ENCODE results near the gene CWF19L1. TPM values are rescaled to one million over a fixed set of nuclear protein-coding genes. Genes with fewer than 3 reads are reported as not detected.

The CWF19L1 gene
- total and polyA plus RNA-seq, 3 donors from 2014 or later: 27.0 to 34.8 (median 32.9) TPM

DNA sequence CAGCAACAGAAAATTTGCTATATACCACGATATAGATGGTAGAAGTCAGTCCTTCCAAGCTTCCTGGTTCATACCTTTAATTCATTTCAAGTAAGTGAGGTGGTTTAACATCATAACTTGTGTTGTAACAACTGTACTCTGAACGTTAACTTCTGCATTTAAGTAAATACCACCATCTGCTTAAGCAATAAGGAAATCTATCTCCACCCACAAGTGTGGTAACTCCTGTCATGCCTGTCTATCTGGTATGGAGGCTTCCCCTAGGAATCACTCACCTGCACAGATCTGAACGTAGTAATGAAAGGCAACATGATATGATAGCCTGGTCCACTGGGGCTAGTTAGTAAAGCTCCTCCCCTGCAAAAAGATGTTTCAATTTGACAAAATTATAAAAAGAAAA, 84.0 kb downstream of the CWF19L1 start:
- intact Hi-C loops (cut with DNase I; ENCODE audit: low total_unique reads): no loop called here
- H3K27ac ChIP-seq: no peak overlapping the region
- TF ChIP-seq, protein P1, sequence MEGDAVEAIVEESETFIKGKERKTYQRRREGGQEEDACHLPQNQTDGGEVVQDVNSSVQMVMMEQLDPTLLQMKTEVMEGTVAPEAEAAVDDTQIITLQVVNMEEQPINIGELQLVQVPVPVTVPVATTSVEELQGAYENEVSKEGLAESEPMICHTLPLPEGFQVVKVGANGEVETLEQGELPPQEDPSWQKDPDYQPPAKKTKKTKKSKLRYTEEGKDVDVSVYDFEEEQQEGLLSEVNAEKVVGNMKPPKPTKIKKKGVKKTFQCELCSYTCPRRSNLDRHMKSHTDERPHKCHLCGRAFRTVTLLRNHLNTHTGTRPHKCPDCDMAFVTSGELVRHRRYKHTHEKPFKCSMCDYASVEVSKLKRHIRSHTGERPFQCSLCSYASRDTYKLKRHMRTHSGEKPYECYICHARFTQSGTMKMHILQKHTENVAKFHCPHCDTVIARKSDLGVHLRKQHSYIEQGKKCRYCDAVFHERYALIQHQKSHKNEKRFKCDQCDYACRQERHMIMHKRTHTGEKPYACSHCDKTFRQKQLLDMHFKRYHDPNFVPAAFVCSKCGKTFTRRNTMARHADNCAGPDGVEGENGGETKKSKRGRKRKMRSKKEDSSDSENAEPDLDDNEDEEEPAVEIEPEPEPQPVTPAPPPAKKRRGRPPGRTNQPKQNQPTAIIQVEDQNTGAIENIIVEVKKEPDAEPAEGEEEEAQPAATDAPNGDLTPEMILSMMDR (IDR thresholded peaks at IDR 0.05): no peak
- TF ChIP-seq POLR2A (IDR thresholded peaks at IDR 0.05): no peak
- DNase-seq: no peak
- peaks cover 13% of the 10 kb centered on the region for H3K4me1 ChIP-seq
- H3K36me3 ChIP-seq (ENCODE audit: low read depth, missing control alignments): no peaks in the 10 kb centered on the region
- H3K27me3 ChIP-seq: no peaks in the 10 kb centered on the region
- WGBS, 2 donors: 50 to 75% methylated on average over 3 of the region's 3 CpGs
- H3K9me3 ChIP-seq: no peaks in the 10 kb centered on the region
- no peak overlapping the region for H3K4me3 ChIP-seq

DNA sequence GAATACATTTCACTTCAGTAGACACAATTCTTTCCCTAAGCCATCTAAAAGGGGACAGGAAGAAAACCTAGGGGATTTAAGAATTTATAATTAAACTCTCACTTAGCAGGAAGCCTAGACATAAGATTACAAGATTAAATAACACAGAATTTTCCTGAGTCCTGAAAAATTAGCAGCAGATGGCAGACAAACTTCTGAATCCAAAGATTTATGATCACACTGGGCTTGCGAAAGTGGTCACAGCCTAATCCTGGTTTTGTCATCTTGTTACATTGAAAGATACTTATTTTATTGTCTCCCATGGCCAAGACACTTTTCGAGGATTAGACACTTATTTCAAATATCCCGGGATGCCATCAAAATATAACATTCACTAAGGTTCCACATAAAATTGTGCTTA, 84.5 kb downstream of the CWF19L1 start:
- no peaks in the 10 kb centered on the region for H3K27me3 ChIP-seq
- peaks cover 13% of the 10 kb centered on the region for H3K4me1 ChIP-seq
- DNase-seq: no peak
- no peaks in the 10 kb centered on the region for H3K9me3 ChIP-seq
- H3K4me3 ChIP-seq: no peak overlapping the region
- 64 to 74% methylated on average over 3 of the region's 3 CpGs for whole genome bisulfite sequencing, 2 donors
- TF ChIP-seq POLR2A (IDR thresholded peaks at IDR 0.05): no peak
- TF ChIP-seq, protein P1 (IDR thresholded peaks at IDR 0.05): no peak
- no peak overlapping the region for H3K27ac ChIP-seq
- no peaks in the 10 kb centered on the region for H3K36me3 ChIP-seq (ENCODE audit: low read depth, missing control alignments)
- intact Hi-C loops (cut with DNase I; ENCODE audit: low total_unique reads): no loop called here

Small RNAs within 50 kb of the gene (small RNA-seq; reads per million reads assigned to genes)
- gene RNU6-422P: 0 reads per million in 2 donors
- gene SNORA12: 49.3 to 66.0 reads per million in 2 donors

Other genes with a start within 250 kb of the CWF19L1 start
- gene CPN1, start 185.8 kb downstream of the CWF19L1 start, total RNA-seq: 1 to 10 TPM in 1 of 2 donors, under 1 TPM in 1; 0.87 to 2.7 TPM
- 2.4 TPM for gene CPN1, start 185.8 kb downstream of the CWF19L1 start, polyA plus RNA-seq (ENCODE audit: insufficient read depth, low read depth, low replicate concordance)
- gene ERLIN1, start 81.6 kb downstream of the CWF19L1 start, total RNA-seq: 10 to 100 TPM; 27.9 to 32.5 TPM
- gene ERLIN1, start 81.6 kb downstream of the CWF19L1 start, polyA plus RNA-seq (ENCODE audit: insufficient read depth, low read depth, low replicate concordance): 62.7 TPM
- 10 to 100 TPM; 15.2 to 16.2 TPM for gene CHUK, start 38.0 kb downstream of the CWF19L1 start, total RNA-seq
- 16.7 TPM for gene CHUK, start 38.0 kb downstream of the CWF19L1 start, polyA plus RNA-seq (ENCODE audit: insufficient read depth, low read depth, low replicate concordance)
- gene BLOC1S2, start 19.0 kb upstream of the CWF19L1 start, total RNA-seq: 10 to 100 TPM; 23.3 to 35.5 TPM
- gene BLOC1S2, start 19.0 kb upstream of the CWF19L1 start, polyA plus RNA-seq (ENCODE audit: insufficient read depth, low read depth, low replicate concordance): 49.2 TPM
- gene PKD2L1, start 62.6 kb upstream of the CWF19L1 start, total RNA-seq: 1 to 10 TPM in 1 of 2 donors, under 1 TPM in 1; 0.99 to 1.6 TPM
- 4.7 TPM for gene PKD2L1, start 62.6 kb upstream of the CWF19L1 start, polyA plus RNA-seq (ENCODE audit: insufficient read depth, low read depth, low replicate concordance)
- 100 to 1,000 TPM; 147 to 196 TPM for gene SCD, start 79.6 kb upstream of the CWF19L1 start, total RNA-seq
- 121 TPM for gene SCD, start 79.6 kb upstream of the CWF19L1 start, polyA plus RNA-seq (ENCODE audit: insufficient read depth, low read depth, low replicate concordance)
- gene WNT8B, start 195.4 kb upstream of the CWF19L1 start, total RNA-seq: under 1 TPM in 1 of 2 donors, not detected in 1; 0.37 TPM
- 0.20 TPM for gene WNT8B, start 195.4 kb upstream of the CWF19L1 start, polyA plus RNA-seq (ENCODE audit: insufficient read depth, low read depth, low replicate concordance)

All from testis (tissue), 3 donors.